HepG2 (cell line): Measurements from ENCODE around the gene NUDT3. TPM values are rescaled to one million over a fixed set of nuclear protein-coding genes. Genes with fewer than 3 reads are reported as not detected.

Experiments
- AKAP8 ChIP-seq: sonication (generic); formaldehyde crosslinking; IDR thresholded peaks from 2 replicates; pipeline ENCODE4 v1.5.1; 2020; ENCODE audit warnings: mild to moderate bottlenecking, missing genetic modification reagents
- ATAD3A ChIP-seq: sonication (generic); formaldehyde crosslinking; IDR thresholded peaks from 2 replicates; pipeline ENCODE4 v1.4.0; 2020; ENCODE audit warnings: missing genetic modification reagents
- ATF1 ChIP-seq: IDR thresholded peaks from 2 replicates; pipeline ENCODE4 v1.6.1; 2016; ENCODE audit warnings: mild to moderate bottlenecking, control low read depth
- ATF7 ChIP-seq, 2 experiments: fragments of 450-650 bp in 1 of 2; sonication (generic) in 1 of 2; formaldehyde crosslinking in 1 of 2; IDR thresholded peaks; 2 replicates each; pipeline versions ENCODE4 v1.4.0 to v1.6.1; 2016 to 2020; ENCODE audit warnings: antibody characterized with exemption in 1 of 2, mild to moderate bottlenecking in 1 of 2, missing genetic modification reagents in 1 of 2
- CHD2 ChIP-seq: IDR thresholded peaks from 2 replicates; pipeline ENCODE4 v1.6.1; 2011; ENCODE audit warnings: low read depth, low read length, improper control_type of control experiment
- DBP ChIP-seq: sonication (generic); formaldehyde crosslinking; IDR thresholded peaks from 2 replicates; pipeline ENCODE4 v1.4.0; 2020; ENCODE audit warnings: missing genetic modification reagents; ENCODE audit errors: not compliant biosample characterization
- GATAD2A ChIP-seq: IDR thresholded peaks from 2 replicates; pipeline ENCODE4 v1.6.1; 2016
- HOXD1 ChIP-seq: sonication (generic); formaldehyde crosslinking; IDR thresholded peaks from 2 replicates; pipeline ENCODE4 v1.5.0; 2020; ENCODE audit warnings: missing genetic modification reagents
- IKZF4 ChIP-seq: sonication (generic); formaldehyde crosslinking; IDR thresholded peaks from 2 replicates; pipeline ENCODE4 v1.5.1; 2020; ENCODE audit warnings: borderline replicate concordance, mild to moderate bottlenecking, low read depth, missing genetic modification reagents; ENCODE audit errors: not compliant biosample characterization
- NCOA2 ChIP-seq: sonication (generic); formaldehyde crosslinking; IDR thresholded peaks from 2 replicates; pipeline ENCODE4 v1.8.0; 2022; ENCODE audit warnings: inconsistent platforms
- NFE2 ChIP-seq: sonication (generic); formaldehyde crosslinking; IDR thresholded peaks from 2 replicates; pipeline ENCODE4 v1.4.0; 2020; ENCODE audit warnings: missing genetic modification reagents
- NFE2L2 ChIP-seq: fragments of 150-350 bp; IDR thresholded peaks from 2 replicates; pipeline ENCODE4 v1.6.1; 2014; ENCODE audit warnings: low read length
- NR1H2 ChIP-seq: sonication (generic); formaldehyde crosslinking; IDR thresholded peaks from 2 replicates; pipeline ENCODE4 v1.8.1; 2022; ENCODE audit warnings: low read depth, missing genetic modification reagents, borderline replicate concordance
- PITX1 ChIP-seq: sonication (generic); formaldehyde crosslinking; IDR thresholded peaks from 2 replicates; pipeline ENCODE4 v1.5.1; 2020; ENCODE audit warnings: mild to moderate bottlenecking, missing genetic modification reagents
- SOX13 ChIP-seq, 3 experiments: fragments of 450-650 bp in 1 of 3; sonication (generic) in 1 of 3; formaldehyde crosslinking in 1 of 3; IDR thresholded peaks in 2 of 3; conservative IDR thresholded peaks in 1 of 3; 2 replicates each; pipeline versions ENCODE4 v1.5.0 to v1.6.1; 2016 to 2020; ENCODE audit warnings: antibody characterized with exemption in 1 of 3, mild to moderate bottlenecking in 1 of 3, missing compliant biosample characterization in 1 of 3, missing genetic modification reagents in 1 of 3, moderate library complexity in 1 of 3
- SYNCRIP ChIP-seq: fragments of 200-400 bp; formaldehyde crosslinking; IDR thresholded peaks from 2 replicates; pipeline ENCODE4 v1.6.1; 2018; ENCODE audit warnings: mild to moderate bottlenecking, low read depth, low read length; ENCODE audit not compliant: insufficient read depth
- TBL1XR1 ChIP-seq: fragments of 150-350 bp; IDR thresholded peaks from 2 replicates; pipeline ENCODE4 v1.6.1; 2014; ENCODE audit warnings: borderline replicate concordance, low read length; ENCODE audit not compliant: partially characterized antibody
- TCF12 ChIP-seq, 2 experiments: fragments of 450-650 bp in 1 of 2; sonication (generic) in 1 of 2; formaldehyde crosslinking in 1 of 2; IDR thresholded peaks; 2 replicates each; pipeline versions ENCODE4 v1.6.1 to v1.8.0; 2017 to 2022; ENCODE audit warnings: antibody characterized with exemption in 1 of 2, mild to moderate bottlenecking in 1 of 2, missing genetic modification reagents in 1 of 2, moderate library complexity in 1 of 2
- XRCC5 ChIP-seq: fragments of 200-400 bp; formaldehyde crosslinking; optimal IDR thresholded peaks from 2 replicates; pipeline ENCODE3; 2017; ENCODE audit warnings: mild to moderate bottlenecking, low read length
- ZBTB1 ChIP-seq: sonication (generic); formaldehyde crosslinking; IDR thresholded peaks from 2 replicates; pipeline ENCODE4 v1.4.0; 2020; ENCODE audit warnings: missing genetic modification reagents, borderline replicate concordance
- ZNF121 ChIP-seq: sonication (generic); formaldehyde crosslinking; IDR thresholded peaks from 2 replicates; pipeline ENCODE4 v1.5.0; 2020; ENCODE audit warnings: mild to moderate bottlenecking, missing genetic modification reagents
- ZNF430 ChIP-seq: sonication (generic); formaldehyde crosslinking; IDR thresholded peaks from 2 replicates; pipeline ENCODE4 v1.9.0; 2021; ENCODE audit warnings: mild to moderate bottlenecking, missing genetic modification reagents
- ZNF670 ChIP-seq: sonication (generic); formaldehyde crosslinking; IDR thresholded peaks from 2 replicates; pipeline ENCODE4 v1.8.0; 2022; ENCODE audit warnings: mild to moderate bottlenecking, missing genetic modification reagents, borderline replicate concordance
- ZNF777 ChIP-seq: sonication (generic); formaldehyde crosslinking; IDR thresholded peaks from 2 replicates; pipeline ENCODE4 v1.4.0; 2020; ENCODE audit warnings: missing genetic modification reagents
- polyA plus RNA-seq, 8 experiments: library from polyadenylated mRNA; depleted of rRNA in 3 of 8; stranded (reverse) in 7 of 8; unstranded in 1 of 8; fragments of >200 nt; fragmentation: Illumina TruSeq in 4 of 8; extraction: Trizol in 4 of 8; gene quantifications; 2 replicates each; pipeline versions ENCODE4 v1.2.1 to v1.2.3, GENCODE V29; 2011 to 2016; ENCODE audit warnings: low read depth in 4 of 8, missing spikeins in 1 of 8, mixed read lengths in 1 of 8; ENCODE audit not compliant: insufficient read depth in 1 of 8
- total RNA-seq, 5 experiments: library from RNA; depleted of rRNA; stranded (reverse); fragments of >200 nt; fragmentation: Illumina TruSeq; extraction: Trizol; gene quantifications; 2 replicates each; pipeline ENCODE4 v1.2.3, GENCODE V29; 2016; ENCODE audit warnings: low read depth in 1 of 5
- TF ChIP-seq, protein P1 (sequence below): IDR thresholded peaks from 2 replicates; pipeline ENCODE4 v1.6.1; 2016
- TF ChIP-seq, protein P2 (sequence below): sonication (generic); formaldehyde crosslinking; IDR thresholded peaks from 2 replicates; pipeline ENCODE4 v1.5.1; 2020; ENCODE audit warnings: missing genetic modification reagents, mild to moderate bottlenecking, borderline replicate concordance

The NUDT3 gene
- total and polyA plus RNA-seq, 2 of the 13 experiments (the other 11 are each of a cell fraction or from before 2014, with no cell fraction given): 20.2 to 20.6 TPM

DNA sequence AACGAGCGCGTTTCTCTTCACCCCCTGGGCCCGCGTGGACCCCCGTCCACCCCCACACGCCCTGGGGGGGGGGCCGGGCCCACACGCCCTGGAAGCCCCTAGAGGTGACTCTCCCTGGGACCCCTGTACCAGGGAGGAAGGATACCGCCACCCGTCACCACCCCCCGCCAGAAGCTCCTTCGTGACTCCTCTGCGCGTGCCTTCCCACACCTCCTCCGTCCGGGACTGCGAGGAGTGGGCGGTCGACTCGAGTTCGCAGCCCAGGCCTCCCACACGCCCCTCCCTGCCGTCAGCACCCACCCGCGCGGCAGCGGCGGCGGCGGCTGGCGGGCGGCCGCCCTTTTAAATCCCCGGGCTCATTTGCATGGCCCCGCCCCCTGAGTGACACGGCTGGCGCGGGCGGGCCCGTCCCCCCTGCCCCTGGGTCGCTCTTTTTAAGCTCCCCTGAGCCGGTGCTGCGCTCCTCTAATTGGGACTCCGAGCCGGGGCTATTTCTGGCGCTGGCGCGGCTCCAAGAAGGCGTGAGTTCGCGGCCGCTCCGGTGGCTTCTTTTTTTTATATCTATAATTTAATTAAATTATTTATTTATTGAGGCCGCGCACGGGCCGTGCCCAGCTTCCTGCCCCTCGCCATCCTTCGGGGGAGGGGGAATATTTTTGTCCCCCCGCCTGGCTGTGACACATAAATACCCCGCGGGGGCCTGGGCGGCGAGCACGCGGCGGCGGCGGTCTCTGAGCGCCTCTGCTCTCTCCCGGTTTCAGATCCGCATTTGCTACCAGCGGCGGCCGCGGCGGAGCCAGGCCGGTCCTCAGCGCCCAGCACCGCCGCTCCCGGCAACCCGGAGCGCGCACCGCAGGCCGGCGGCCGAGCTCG lies 155.8 kb downstream of the NUDT3 start, which contains the start of gene HMGA1 (continued):
- TF ChIP-seq, protein P1, sequence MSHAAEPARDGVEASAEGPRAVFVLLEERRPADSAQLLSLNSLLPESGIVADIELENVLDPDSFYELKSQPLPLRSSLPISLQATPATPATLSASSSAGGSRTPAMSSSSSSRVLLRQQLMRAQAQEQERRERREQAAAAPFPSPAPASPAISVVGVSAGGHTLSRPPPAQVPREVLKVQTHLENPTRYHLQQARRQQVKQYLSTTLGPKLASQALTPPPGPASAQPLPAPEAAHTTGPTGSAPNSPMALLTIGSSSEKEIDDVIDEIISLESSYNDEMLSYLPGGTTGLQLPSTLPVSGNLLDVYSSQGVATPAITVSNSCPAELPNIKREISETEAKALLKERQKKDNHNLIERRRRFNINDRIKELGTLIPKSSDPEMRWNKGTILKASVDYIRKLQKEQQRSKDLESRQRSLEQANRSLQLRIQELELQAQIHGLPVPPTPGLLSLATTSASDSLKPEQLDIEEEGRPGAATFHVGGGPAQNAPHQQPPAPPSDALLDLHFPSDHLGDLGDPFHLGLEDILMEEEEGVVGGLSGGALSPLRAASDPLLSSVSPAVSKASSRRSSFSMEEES (CRISPR knock-in tag): no peak
- TF ChIP-seq NFE2 (CRISPR knock-in tag) (no peak), ATF1 (CRISPR knock-in tag) (no peak), NFE2L2 (no peak), ZNF777 (CRISPR knock-in tag) (peak; percentile 54; the same call in 1 of the 2 replicates), ZNF430 (CRISPR knock-in tag) (no peak), CHD2 (no peak), GATAD2A (CRISPR knock-in tag) (peak; percentile 30; the same call in 1 of the 2 replicates), ZNF670 (CRISPR knock-in tag) (no peak), DBP (CRISPR knock-in tag) (no peak), XRCC5 (peak; percentile 44), TBL1XR1 (no peak), ATF7 (IDR thresholded peaks at IDR 0.05) (no peak), ATF7 (CRISPR knock-in tag; IDR thresholded peaks at IDR 0.05) (no peak), ZBTB1 (no peak), NR1H2 (CRISPR knock-in tag) (no peak), NCOA2 (no peak), SYNCRIP (no peak), ATAD3A (no peak), TCF12 (IDR thresholded peaks at IDR 0.05) (no peak), TCF12 (CRISPR knock-in tag; IDR thresholded peaks at IDR 0.05) (no peak), SOX13 (IDR thresholded peaks at IDR 0.05) (0 out of 2 replicates have a peak, but pooled peaks have one; percentile 18), SOX13 (CRISPR knock-in tag; conservative IDR thresholded peaks at IDR 0.05 in 1 of 2, IDR thresholded peaks at IDR 0.05 in 1 of 2) (no peak), HOXD1 (CRISPR knock-in tag) (no peak; the same call in 1 of the 2 replicates), PITX1 (CRISPR knock-in tag) (no peak), ZNF121 (CRISPR knock-in tag) (0 out of 2 replicates have a peak, but pooled peaks have one; percentile 30), AKAP8 (no peak), IKZF4 (CRISPR knock-in tag) (no peak)
- TF ChIP-seq, protein P2, sequence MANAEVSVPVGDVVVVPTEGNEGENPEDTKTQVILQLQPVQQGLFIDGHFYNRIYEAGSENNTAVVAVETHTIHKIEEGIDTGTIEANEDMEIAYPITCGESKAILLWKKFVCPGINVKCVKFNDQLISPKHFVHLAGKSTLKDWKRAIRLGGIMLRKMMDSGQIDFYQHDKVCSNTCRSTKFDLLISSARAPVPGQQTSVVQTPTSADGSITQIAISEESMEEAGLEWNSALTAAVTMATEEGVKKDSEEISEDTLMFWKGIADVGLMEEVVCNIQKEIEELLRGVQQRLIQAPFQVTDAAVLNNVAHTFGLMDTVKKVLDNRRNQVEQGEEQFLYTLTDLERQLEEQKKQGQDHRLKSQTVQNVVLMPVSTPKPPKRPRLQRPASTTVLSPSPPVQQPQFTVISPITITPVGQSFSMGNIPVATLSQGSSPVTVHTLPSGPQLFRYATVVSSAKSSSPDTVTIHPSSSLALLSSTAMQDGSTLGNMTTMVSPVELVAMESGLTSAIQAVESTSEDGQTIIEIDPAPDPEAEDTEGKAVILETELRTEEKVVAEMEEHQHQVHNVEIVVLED (CRISPR knock-in tag): no peak
